Activated naive CD8-positive, alpha-beta T cell treated with anti-CD3 and anti-CD28 coated beads for 36 hours (primary cell): Measurements from ENCODE around the gene TMEM139. TPM values are rescaled to one million over a fixed set of nuclear protein-coding genes. Genes with fewer than 3 reads are reported as not detected.
A peak's percentile ranks its signal among the peaks of the same experiment; 100 is the strongest.

Source experiments
- DNase-seq: peaks from one replicate; pipeline ENCODE4 v3.0.0; 2021
- H3K27ac Mint-ChIP-seq: one replicate; pipeline ENCODE4 v1.8.0; 2022; ENCODE audit warnings: mild to moderate bottlenecking, moderate library complexity, mixed read lengths
- H3K27me3 Mint-ChIP-seq: one replicate; pipeline ENCODE4 v1.8.0; 2022; ENCODE audit warnings: mild to moderate bottlenecking, mixed read lengths
- H3K36me3 Mint-ChIP-seq: one replicate; pipeline ENCODE4 v1.8.0; 2021; ENCODE audit warnings: mild to moderate bottlenecking, mixed read lengths
- H3K4me1 Mint-ChIP-seq: one replicate; pipeline ENCODE4 v1.8.0; 2021; ENCODE audit warnings: mixed read lengths
- H3K4me3 Mint-ChIP-seq: one replicate; pipeline ENCODE4 v1.8.0; 2022; ENCODE audit warnings: mild to moderate bottlenecking, moderate library complexity, mixed read lengths
- H3K9me3 Mint-ChIP-seq: one replicate; pipeline ENCODE4 v1.8.0; 2022; ENCODE audit warnings: mixed read lengths
- total RNA-seq, 2 experiments: library from RNA; stranded (reverse); gene quantifications; one replicate each; pipeline ENCODE4 v1.2.3, GENCODE V29; 2021

TMEM139 gene
- total RNA-seq, 2 experiments from 2014 or later, result 2.3 to 2.7 TPM

DNA sequence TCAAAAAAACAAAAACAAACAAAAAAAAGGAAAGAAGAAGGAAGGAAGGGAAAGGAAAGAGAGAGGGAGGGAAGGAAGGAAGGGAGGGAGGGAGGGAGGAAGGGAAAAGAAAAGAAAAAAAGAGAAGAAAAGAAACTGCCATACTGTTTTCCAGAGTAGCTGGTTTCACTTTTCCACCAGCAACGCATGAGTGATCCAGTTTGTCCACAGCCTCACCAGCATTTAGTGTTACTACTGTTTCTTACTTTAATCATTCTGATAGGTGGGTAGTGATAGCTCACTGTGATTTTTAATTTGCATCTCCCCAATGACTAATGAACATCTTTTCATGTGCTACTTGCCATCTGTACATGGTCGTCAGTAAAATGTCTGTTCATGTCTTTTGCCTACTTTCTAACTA is 11.9 kb upstream of the TMEM139 start:
- no peak overlapping the region for H3K4me3 Mint-ChIP-seq
- peaks cover 8% of the 10 kb centered on the region for H3K4me1 Mint-ChIP-seq
- no peaks in the 10 kb centered on the region for H3K27me3 Mint-ChIP-seq
- peaks cover 16% of the 10 kb centered on the region for H3K36me3 Mint-ChIP-seq
- DNase-seq, result no peak
- no peak overlapping the region for H3K27ac Mint-ChIP-seq
- no peaks in the 10 kb centered on the region for H3K9me3 Mint-ChIP-seq

DNA sequence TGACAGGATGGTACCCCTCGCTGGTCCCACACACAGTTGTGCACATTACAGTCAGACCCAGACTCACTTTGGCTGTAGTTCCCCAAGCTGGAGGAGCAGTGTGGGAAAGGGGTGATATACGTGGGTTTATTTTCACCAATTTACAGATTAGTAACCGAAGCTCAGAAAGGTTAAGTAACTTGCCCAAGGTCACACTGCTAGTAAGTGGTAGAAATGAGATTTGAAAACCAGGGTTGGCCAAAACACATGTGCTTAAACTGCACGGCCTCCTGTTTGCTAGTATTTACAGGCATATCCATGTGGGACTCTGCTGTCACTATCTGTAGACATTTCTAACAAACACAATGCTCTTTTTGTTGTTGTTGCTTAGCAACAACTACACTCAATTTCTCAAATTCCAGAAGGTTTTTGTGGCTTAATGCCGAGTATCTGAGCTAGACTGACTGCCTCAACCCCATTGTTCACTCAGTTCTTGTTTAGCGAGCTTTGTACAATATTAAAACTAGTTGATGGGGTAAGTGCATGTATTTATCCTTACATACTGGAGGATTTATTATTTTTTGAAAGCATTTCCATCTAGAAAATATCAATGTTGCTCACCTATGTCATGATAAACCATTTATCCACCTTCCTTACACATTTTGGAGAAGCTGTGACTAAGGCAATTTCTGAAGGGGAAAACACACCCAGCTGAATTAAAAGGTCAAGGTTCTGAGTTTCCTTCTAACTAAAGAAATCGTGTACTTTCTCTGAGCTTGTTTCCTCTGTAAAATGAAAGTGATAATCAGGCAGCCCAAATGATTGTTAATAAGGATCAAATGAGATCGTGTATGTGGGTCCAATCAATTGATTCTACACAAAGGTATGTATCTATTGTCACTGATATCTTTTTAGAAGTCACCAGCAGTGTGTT is 5.3 kb upstream of the TMEM139 start:
- Mint-ChIP-seq H3K4me1 (peaks cover 29% of the 10 kb centered on the region), H3K9me3 (no peaks in the 10 kb centered on the region), H3K27me3 (no peaks in the 10 kb centered on the region), H3K4me3 (peak overlapping the region; percentile 76), H3K27ac (peak overlapping the region; percentile 85), H3K36me3 (no peaks in the 10 kb centered on the region)
- no peak for DNase-seq

DNA sequence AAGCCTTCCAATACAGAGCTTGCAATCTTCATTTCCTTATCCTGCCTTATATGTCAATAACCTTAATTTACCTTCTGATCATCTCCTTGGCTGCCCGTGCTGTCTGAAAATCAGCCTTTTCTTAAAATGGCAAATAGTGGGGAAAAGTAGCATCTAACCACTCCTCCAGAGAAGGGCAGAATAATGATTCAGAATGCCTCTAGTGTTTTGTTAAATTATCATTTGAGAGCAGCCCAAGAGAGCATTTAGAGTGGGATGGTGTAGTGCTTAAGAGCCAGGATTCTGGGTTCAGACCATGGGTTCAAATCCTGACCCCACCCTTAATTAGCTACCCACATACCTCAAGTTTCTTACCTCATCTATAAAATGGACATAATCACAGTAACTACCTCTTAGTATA is 4.6 kb upstream of the TMEM139 start:
- Mint-ChIP-seq H3K9me3 (no peaks in the 10 kb centered on the region), H3K4me3 (peak overlapping the region; percentile 76), H3K36me3 (no peaks in the 10 kb centered on the region), H3K4me1 (peaks cover 29% of the 10 kb centered on the region), H3K27ac (peak overlapping the region; percentile 85), H3K27me3 (no peaks in the 10 kb centered on the region)
- DNase-seq, result no peak

DNA sequence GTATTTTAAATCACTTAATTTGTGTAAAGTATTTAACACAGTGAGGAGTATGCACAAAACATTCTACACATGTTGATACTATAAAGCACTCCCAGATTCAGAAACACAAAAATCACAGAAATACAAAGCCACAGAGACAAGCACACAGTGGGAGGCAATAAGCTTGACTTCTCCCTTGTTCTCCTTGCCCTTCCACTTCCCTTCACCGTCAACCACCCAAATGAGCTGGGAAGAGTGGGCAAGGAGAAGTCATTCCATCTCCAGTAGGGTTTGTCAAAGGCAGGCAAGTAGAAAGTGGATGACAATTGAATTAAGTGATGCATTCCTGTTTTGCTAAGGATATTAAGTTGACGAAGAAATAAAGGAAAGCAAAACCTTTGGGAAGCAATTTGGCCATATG is 4.2 kb upstream of the TMEM139 start:
- no peaks in the 10 kb centered on the region for H3K9me3 Mint-ChIP-seq
- DNase-seq, result no peak
- H3K4me3 Mint-ChIP-seq, result peak overlapping the region; percentile 76
- H3K4me1 Mint-ChIP-seq, result peaks cover 29% of the 10 kb centered on the region
- H3K36me3 Mint-ChIP-seq, result no peaks in the 10 kb centered on the region
- H3K27ac Mint-ChIP-seq, result peak overlapping the region; percentile 85
- H3K27me3 Mint-ChIP-seq, result no peaks in the 10 kb centered on the region

DNA sequence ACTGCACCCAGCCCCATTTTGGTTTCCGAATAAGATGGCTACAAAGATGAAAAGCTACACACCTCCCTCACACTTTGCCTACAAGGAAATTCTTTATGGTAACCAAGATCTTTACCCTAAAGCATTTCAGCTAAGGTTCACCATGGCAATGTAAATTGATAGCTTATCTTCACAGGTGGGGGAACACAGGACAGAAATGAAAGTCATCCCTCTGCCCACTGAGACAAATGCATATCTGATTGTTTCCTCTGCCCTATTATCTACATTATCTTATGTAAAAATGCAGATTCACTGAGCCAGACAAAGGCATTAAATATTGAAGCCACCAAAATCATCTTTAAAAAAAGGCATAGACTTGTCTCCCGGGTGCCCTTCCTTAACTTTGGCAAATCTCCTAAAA is 3.2 kb upstream of the TMEM139 start:
- H3K27ac Mint-ChIP-seq, result no peak overlapping the region
- no peak overlapping the region for H3K4me3 Mint-ChIP-seq
- H3K27me3 Mint-ChIP-seq, result no peaks in the 10 kb centered on the region
- no peak for DNase-seq
- no peaks in the 10 kb centered on the region for H3K9me3 Mint-ChIP-seq
- peaks cover 29% of the 10 kb centered on the region for H3K4me1 Mint-ChIP-seq
- H3K36me3 Mint-ChIP-seq, result no peaks in the 10 kb centered on the region

DNA sequence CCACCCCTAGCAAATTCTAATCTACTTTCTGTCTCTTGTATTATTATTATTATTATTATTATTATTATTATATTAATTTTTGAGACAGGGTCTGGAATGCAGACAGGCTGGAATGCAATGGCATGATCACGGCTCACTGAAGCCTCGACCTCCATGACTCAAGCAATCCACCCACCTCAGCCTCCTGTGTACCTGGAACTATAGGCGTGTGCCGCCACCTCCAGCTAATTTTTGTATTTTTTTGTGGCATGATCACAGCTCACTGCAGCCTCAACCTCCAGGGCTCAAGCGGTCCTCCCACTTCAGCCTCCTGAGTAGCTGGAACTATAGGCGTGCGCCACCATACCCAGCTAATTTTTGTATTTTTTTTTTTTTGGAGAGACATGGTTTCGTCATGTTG is 2.6 kb upstream of the TMEM139 start:
- no peaks in the 10 kb centered on the region for H3K27me3 Mint-ChIP-seq
- DNase-seq, result no peak
- no peak overlapping the region for H3K4me3 Mint-ChIP-seq
- H3K4me1 Mint-ChIP-seq, result peaks cover 29% of the 10 kb centered on the region
- no peaks in the 10 kb centered on the region for H3K36me3 Mint-ChIP-seq
- no peak overlapping the region for H3K27ac Mint-ChIP-seq
- no peaks in the 10 kb centered on the region for H3K9me3 Mint-ChIP-seq

DNA sequence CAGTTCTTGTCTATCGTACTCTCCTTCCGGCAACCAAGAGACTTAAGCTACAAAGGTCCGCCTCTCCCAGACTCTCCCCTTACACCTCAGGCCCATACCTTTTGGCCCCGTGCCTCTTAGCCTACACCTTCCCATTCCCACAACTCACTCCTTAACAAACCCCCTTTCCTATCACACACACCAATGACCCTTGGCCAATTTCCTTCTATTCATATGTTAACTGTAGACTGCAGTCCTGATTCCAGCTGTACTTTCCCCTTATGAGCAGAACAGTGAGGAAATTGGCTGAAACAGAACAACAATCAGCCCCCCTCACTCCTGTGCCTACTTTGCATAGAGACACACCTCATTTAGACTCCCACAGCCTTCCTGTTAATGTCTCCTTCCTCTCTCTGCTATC is 1.4 kb upstream of the TMEM139 start:
- Mint-ChIP-seq H3K4me1 (peaks cover 33% of the 10 kb centered on the region), H3K27ac (no peak overlapping the region), H3K9me3 (peaks cover 3% of the 10 kb centered on the region), H3K27me3 (no peaks in the 10 kb centered on the region), H3K36me3 (peaks cover 3% of the 10 kb centered on the region), H3K4me3 (no peak overlapping the region)
- no peak for DNase-seq

DNA sequence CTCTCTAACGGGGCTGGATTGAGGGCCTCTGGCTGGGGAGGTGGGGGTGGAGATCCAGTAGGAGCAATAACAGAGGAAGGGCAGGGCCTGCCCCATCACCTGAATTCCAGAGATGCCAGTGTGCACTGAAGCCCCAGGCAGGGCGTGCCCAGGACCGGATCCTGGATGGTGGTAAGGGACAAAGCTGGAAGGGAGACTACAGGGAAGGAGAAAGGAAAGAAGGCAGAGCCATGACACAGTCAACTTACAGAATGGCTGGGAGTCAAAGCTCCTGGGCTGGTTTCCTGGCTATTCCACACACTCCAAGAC is 666 bp downstream of the TMEM139 start:
- H3K36me3 Mint-ChIP-seq, result peaks cover 19% of the 10 kb centered on the region
- H3K4me3 Mint-ChIP-seq, result no peak overlapping the region
- H3K9me3 Mint-ChIP-seq, result peaks cover 3% of the 10 kb centered on the region
- peaks cover 28% of the 10 kb centered on the region for H3K4me1 Mint-ChIP-seq
- H3K27me3 Mint-ChIP-seq, result no peaks in the 10 kb centered on the region
- no peak for DNase-seq
- no peak overlapping the region for H3K27ac Mint-ChIP-seq

DNA sequence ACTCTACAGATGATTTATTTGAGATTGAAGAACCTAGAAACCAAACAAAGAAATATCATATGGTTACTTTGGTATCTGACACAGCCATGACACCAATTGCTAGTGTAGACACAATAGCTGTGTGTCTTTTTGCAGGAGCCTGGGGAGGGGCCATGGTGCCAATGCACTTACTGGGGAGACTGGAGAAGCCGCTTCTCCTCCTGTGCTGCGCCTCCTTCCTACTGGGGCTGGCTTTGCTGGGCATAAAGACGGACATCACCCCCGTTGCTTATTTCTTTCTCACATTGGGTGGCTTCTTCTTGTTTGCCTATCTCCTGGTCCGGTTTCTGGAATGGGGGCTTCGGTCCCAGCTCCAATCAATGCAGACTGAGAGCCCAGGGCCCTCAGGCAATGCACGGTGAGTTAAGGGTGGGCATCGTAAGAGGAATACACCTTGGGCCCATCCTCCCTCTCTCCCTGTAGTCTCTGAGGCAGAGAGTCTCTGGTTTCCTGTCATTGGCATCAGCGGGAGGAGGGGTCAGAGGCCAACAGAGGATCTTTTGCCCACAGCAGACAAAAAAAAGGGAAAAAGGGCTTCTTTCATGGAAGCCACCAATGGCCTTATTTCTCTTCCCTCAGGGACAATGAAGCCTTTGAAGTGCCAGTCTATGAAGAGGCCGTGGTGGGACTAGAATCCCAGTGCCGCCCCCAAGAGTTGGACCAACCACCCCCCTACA is 1.2 kb downstream of the TMEM139 start:
- Mint-ChIP-seq H3K4me1 (peaks cover 30% of the 10 kb centered on the region), H3K9me3 (peaks cover 3% of the 10 kb centered on the region), H3K4me3 (no peak overlapping the region), H3K27me3 (no peaks in the 10 kb centered on the region), H3K27ac (no peak overlapping the region), H3K36me3 (peaks cover 22% of the 10 kb centered on the region)
- DNase-seq, result no peak

DNA sequence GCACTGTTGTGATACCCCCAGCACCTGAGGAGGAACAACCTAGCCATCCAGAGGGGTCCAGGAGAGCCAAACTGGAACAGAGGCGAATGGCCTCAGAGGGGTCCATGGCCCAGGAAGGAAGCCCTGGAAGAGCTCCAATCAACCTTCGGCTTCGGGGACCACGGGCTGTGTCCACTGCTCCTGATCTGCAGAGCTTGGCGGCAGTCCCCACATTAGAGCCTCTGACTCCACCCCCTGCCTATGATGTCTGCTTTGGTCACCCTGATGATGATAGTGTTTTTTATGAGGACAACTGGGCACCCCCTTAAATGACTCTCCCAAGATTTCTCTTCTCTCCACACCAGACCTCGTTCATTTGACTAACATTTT is 1.7 kb downstream of the TMEM139 start:
- H3K27me3 Mint-ChIP-seq, result no peaks in the 10 kb centered on the region
- no peak for DNase-seq
- H3K4me3 Mint-ChIP-seq, result no peak overlapping the region
- peaks cover 26% of the 10 kb centered on the region for H3K36me3 Mint-ChIP-seq
- H3K4me1 Mint-ChIP-seq, result peaks cover 35% of the 10 kb centered on the region
- H3K27ac Mint-ChIP-seq, result no peak overlapping the region
- H3K9me3 Mint-ChIP-seq, result peaks cover 3% of the 10 kb centered on the region

DNA sequence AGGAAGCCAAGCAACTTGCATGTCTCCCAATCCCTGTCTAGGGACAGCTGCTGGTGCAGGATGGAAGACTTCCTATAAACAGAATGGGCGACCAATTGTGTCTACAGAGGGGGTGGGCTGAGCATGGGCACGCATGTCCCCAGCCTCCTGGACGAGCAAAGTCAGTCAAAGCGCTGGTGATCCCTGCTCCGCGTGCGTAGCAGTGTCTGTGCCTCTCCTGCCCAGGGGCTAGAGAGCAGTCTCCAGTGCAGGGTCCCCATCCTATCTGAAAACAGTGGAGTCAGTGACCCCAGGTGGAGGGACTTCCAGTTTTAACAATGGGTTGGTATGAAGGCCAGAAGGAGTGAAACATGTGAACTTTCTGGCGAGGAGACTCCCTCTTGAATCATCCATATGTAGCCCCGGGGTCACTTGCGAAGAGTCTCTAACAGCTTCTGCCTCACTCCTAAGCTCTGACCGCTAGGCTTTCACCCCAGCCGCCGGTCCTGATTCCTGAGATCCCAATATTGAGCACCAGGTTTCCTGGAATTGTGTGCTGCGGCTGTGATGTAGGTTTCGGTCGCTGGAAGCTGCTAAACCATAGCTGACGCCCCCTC is 2.7 kb downstream of the TMEM139 start:
- no peak for DNase-seq
- H3K27me3 Mint-ChIP-seq, result no peaks in the 10 kb centered on the region
- peak overlapping the region; percentile 89 for H3K27ac Mint-ChIP-seq
- peaks cover 3% of the 10 kb centered on the region for H3K9me3 Mint-ChIP-seq
- peaks cover 37% of the 10 kb centered on the region for H3K4me1 Mint-ChIP-seq
- peaks cover 30% of the 10 kb centered on the region for H3K36me3 Mint-ChIP-seq
- H3K4me3 Mint-ChIP-seq, result peak overlapping the region; percentile 49

DNA sequence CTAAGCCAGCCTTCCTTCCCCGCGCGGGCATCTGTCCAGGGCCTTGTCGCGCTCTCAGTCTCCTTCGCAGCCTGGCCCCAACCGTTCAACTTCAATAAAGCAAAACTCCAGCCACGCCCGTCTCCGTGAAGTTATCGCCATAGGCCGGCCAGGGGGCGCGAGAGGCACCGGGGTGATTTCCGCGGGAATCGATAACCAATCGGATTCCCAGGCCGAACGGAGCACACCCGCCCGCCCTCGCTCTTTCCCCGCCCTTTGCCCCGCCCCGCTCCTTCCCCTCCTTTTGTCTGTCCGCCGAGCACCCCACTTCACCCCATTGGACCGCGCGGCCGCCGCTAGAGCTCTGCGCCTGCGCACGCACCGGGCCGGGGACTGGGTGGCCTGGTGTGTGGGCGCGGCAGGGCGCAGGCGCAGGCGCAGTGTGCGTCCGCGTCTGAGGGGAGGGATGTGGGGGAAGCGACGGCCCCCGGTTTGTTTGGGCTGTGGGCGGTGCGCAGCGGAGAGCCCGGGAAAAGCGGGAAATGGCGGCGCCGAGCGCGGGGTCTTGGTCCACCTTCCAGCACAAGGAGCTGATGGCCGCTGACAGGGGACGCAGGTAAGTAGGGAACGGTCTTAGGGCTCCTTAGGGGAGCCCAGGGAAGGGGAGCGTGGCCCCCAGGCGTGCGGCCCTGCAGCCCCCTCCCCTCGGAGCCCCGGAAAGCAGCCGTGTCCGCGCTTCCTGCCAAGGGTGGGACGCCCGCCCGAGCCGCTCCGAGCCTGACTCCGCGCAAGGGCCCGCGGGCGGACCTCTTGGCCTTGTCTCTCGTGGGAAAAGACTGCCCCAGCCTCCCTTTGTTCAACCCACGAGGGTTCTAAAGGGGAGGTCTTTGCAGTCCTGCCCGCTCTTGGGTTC is 3.4 kb downstream of the TMEM139 start, which contains the start of gene CASP2:
CASP2 (plus strand) TSS at position 417 of the 892 bp plus-strand sequence; CDS start at position 522, 105 bp downstream.
- no peaks in the 10 kb centered on the region for H3K27me3 Mint-ChIP-seq
- H3K4me1 Mint-ChIP-seq, result peaks cover 37% of the 10 kb centered on the region
- DNase-seq, result peak; percentile 100
- peak within 1 kb of the TSS; percentile 91 for H3K27ac Mint-ChIP-seq
- H3K36me3 Mint-ChIP-seq, result peaks cover 32% of the 10 kb centered on the region
- H3K9me3 Mint-ChIP-seq, result peaks cover 3% of the 10 kb centered on the region
- H3K4me3 Mint-ChIP-seq, result peak within 1 kb of the TSS; percentile 96

DNA sequence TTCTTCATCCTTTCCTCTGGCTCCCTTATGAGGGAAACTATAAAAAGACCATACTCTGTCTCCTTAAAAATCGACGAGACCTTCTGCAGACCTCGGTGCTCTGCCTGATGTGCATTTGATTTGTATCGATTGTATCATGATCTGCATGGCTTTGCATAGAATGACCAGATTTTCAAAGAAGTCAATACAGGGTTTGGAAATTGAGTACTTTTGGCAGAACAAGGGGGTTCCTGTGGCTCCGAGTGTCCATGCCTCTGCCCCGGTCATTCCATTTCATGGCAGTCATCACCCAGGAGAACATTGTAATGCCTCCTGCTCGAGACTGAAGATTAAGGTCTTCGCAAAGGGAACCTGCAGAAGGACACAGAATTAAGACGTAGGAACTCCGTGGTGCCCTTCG is 4.1 kb downstream of the TMEM139 start:
- H3K27me3 Mint-ChIP-seq, result no peaks in the 10 kb centered on the region

DNA sequence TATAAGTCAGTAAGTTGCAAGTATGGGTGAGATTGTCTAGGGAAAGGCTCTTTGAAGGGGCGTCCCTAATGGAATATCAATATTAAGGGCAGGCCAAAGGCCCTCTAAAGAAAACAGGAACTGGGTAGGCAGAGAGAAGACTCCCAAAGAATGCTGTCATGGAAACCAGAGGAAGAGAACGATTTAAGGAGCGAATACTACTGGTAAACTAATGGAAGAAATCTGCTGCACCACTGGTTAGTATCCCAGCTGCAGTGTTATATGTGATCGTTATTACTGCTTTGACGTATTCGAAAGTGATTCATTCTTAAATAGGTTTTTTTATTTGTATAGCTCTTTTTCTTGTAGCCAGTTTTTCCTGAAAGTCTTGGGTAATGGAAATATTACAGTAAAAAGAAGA is 4.7 kb downstream of the TMEM139 start:
- H3K4me1 Mint-ChIP-seq, result peaks cover 37% of the 10 kb centered on the region
- peak overlapping the region; percentile 96 for H3K4me3 Mint-ChIP-seq
- peak overlapping the region; percentile 91 for H3K27ac Mint-ChIP-seq
- no peak for DNase-seq
- H3K36me3 Mint-ChIP-seq, result peaks cover 45% of the 10 kb centered on the region
- H3K27me3 Mint-ChIP-seq, result no peaks in the 10 kb centered on the region
- peaks cover 3% of the 10 kb centered on the region for H3K9me3 Mint-ChIP-seq

More for the DNA sequence above, 4.1 kb downstream of the TMEM139 start:
- no peak for DNase-seq
- H3K9me3 Mint-ChIP-seq, result peaks cover 3% of the 10 kb centered on the region
- H3K4me3 Mint-ChIP-seq, result peak overlapping the region; percentile 96
- peak overlapping the region; percentile 91 for H3K27ac Mint-ChIP-seq
- peaks cover 37% of the 10 kb centered on the region for H3K4me1 Mint-ChIP-seq
- peaks cover 39% of the 10 kb centered on the region for H3K36me3 Mint-ChIP-seq
